HG03280 (cell line): Measurements from ENCODE around the gene ARHGAP11B.
"Not testable (repeated sequence)": the region's sequence is repeated elsewhere in the genome, so short reads cannot be mapped to it uniquely, and the experiment has no call there.

Experiments
- ATAC-seq: cut with Tn5 transposase; IDR thresholded peaks from one replicate; pipeline ENCODE4 v1.9.1; 2021; ENCODE audit warnings: mild to moderate bottlenecking, moderate library complexity; ENCODE audit not compliant: unreplicated experiment

Gene ARHGAP11B

GRCh38 chr15:30625436-30626193 is at the start of gene ARHGAP11B:
ARHGAP11B (plus strand) TSS chr15:30626128.
- ATAC-seq = peak; percentile 91

- not testable (repeated sequence) for ATAC-seq
Observed at GRCh38 chr15:30579394-30579970, 46.4 kb upstream of the ARHGAP11B start.

- not testable (repeated sequence) for ATAC-seq
Observed at GRCh38 chr15:30580716-30581115, 45.2 kb upstream of the ARHGAP11B start.

GRCh38 chr15:30598953-30599352 is 27.0 kb upstream of the ARHGAP11B start:
- not testable (repeated sequence) for ATAC-seq

- ATAC-seq = not testable (repeated sequence)
Observed at GRCh38 chr15:30603796-30604195, 22.1 kb upstream of the ARHGAP11B start, which contains the start of gene GOLGA8H. GOLGA8H (plus strand) TSS chr15:30604028; CDS start chr15:30604126, 98 bp downstream.

GRCh38 chr15:30612271-30612670 is 13.7 kb upstream of the ARHGAP11B start:
- ATAC-seq = not testable (repeated sequence)

- ATAC-seq = not testable (repeated sequence)
Observed at GRCh38 chr15:30621342-30621741, 4.6 kb upstream of the ARHGAP11B start.

GRCh38 chr15:30626194-30626565 is 252 bp downstream of the ARHGAP11B start:
- ATAC-seq = peak; percentile 2

- ATAC-seq = not testable (repeated sequence)
Observed at GRCh38 chr15:30626632-30627031, 704 bp downstream of the ARHGAP11B start.

GRCh38 chr15:30650012-30650929 is 24.3 kb downstream of the ARHGAP11B start:
- ATAC-seq = no peak

- ATAC-seq = not testable (repeated sequence)
Observed at GRCh38 chr15:30661154-30661553, 35.2 kb downstream of the ARHGAP11B start.

GRCh38 chr15:30669621-30670020 is 43.7 kb downstream of the ARHGAP11B start:
- not testable (repeated sequence) for ATAC-seq

GRCh38 chr15:30670056-30670455 is 44.1 kb downstream of the ARHGAP11B start:
- no peak for ATAC-seq

GRCh38 chr15:30671309-30671708 is 45.4 kb downstream of the ARHGAP11B start:
- no peak for ATAC-seq

GRCh38 chr15:30675126-30675525 is 49.2 kb downstream of the ARHGAP11B start:
- ATAC-seq = no peak

GRCh38 chr15:30675891-30676290 is 50.0 kb downstream of the ARHGAP11B start:
- ATAC-seq = not testable (repeated sequence)

- not testable (repeated sequence) for ATAC-seq
Observed at GRCh38 chr15:30680997-30681396, 55.1 kb downstream of the ARHGAP11B start.

GRCh38 chr15:30685709-30686285 is 59.9 kb downstream of the ARHGAP11B start:
- ATAC-seq = not testable (repeated sequence)

- not testable (repeated sequence) for ATAC-seq
Observed at GRCh38 chr15:30686651-30687050, 60.7 kb downstream of the ARHGAP11B start.
